ENCODE results near the gene RBMS1. TPM values are rescaled to one million over a fixed set of nuclear protein-coding genes. Genes with fewer than 3 reads are reported as not detected.

RBMS1 gene
- total and polyA plus RNA-seq, 2 experiments from 2014 or later: 55.5 to 94.8 TPM

GRCh38 chr2:160281213-160281612 lies 212.4 kb downstream of the RBMS1 start:
- no peak overlapping the region for H3K4me3 ChIP-seq
- H3K36me3 ChIP-seq (ENCODE audit: insufficient read depth): 0 out of 2 replicates have a peak, but pooled peaks cover 15% of the 10 kb centered on the region
- no peaks in the 10 kb centered on the region for H4K20me1 ChIP-seq (replicated peaks; ENCODE audit: insufficient read depth)
- DNase-seq (ENCODE audit: low spot score) (no peak), ATAC-seq (no peak)
- Mint-ChIP-seq H3K4me1 (peaks cover 4% of the 10 kb centered on the region; the same call in 2 of the 3 replicates), H3K9me3 (no peaks in the 10 kb centered on the region), H3K4me3 (no peak overlapping the region), H3K27ac (no peak overlapping the region), H3K27me3 (ENCODE audit: insufficient read depth, low read depth, poor library complexity) (no peaks in the 10 kb centered on the region), H3K36me3 (ENCODE audit: low read depth) (peaks cover 39% of the 10 kb centered on the region)
- H3K27ac ChIP-seq (ENCODE audit: low read depth): no peak overlapping the region
- H3K27me3 ChIP-seq (ENCODE audit: insufficient read depth): no peaks in the 10 kb centered on the region
- TF ChIP-seq STAT1 (IDR thresholded peaks at IDR 0.05; ENCODE audit: unreplicated experiment) (no peak), ZNF114 (CRISPR knock-in tag; IDR thresholded peaks at IDR 0.05) (no peak), ETS1 (IDR thresholded peaks at IDR 0.05) (no peak), ZNF331 (CRISPR knock-in tag; IDR thresholded peaks at IDR 0.05; ENCODE audit: low read depth) (no peak), EZH2 (IDR thresholded peaks at IDR 0.05; ENCODE audit: low read depth, unreplicated experiment) (no peak)
- no peak overlapping the region for H3K4me2 ChIP-seq
- H2AFZ ChIP-seq: no peak overlapping the region
- H3K9me2 ChIP-seq (ENCODE audit: insufficient read depth): no peaks in the 10 kb centered on the region
- 0 out of 2 replicates have a peak, but pooled peaks cover 5% of the 10 kb centered on the region for H3K4me1 ChIP-seq (ENCODE audit: insufficient read depth)
- H3F3A ChIP-seq (replicated peaks; ENCODE audit: low read depth): no peaks in the 10 kb centered on the region
- no peaks in the 10 kb centered on the region for H3K79me2 ChIP-seq (replicated peaks; ENCODE audit: insufficient read depth)

- Histone ChIP-seq H3K9me2 (ENCODE audit: insufficient read depth) (no peaks in the 10 kb centered on the region), H4K20me1 (replicated peaks; ENCODE audit: insufficient read depth) (no peaks in the 10 kb centered on the region), H2AFZ (no peak overlapping the region), H3K79me2 (replicated peaks; ENCODE audit: insufficient read depth) (no peaks in the 10 kb centered on the region), H3F3A (replicated peaks; ENCODE audit: low read depth) (no peaks in the 10 kb centered on the region), H3K36me3 (ENCODE audit: insufficient read depth) (0 out of 2 replicates have a peak, but pooled peaks cover 14% of the 10 kb centered on the region), H3K4me3 (no peak overlapping the region), H3K4me1 (ENCODE audit: insufficient read depth) (0 out of 2 replicates have a peak, but pooled peaks cover 5% of the 10 kb centered on the region), H3K4me2 (no peak overlapping the region), H3K27me3 (ENCODE audit: insufficient read depth) (no peaks in the 10 kb centered on the region), H3K27ac (ENCODE audit: low read depth) (no peak overlapping the region)
- DNase-seq (ENCODE audit: low spot score): no peak
- no peak overlapping the region for H3K4me3 Mint-ChIP-seq
- H3K9me3 Mint-ChIP-seq: no peaks in the 10 kb centered on the region
- no peak for ATAC-seq
- H3K27me3 Mint-ChIP-seq (ENCODE audit: insufficient read depth, low read depth, poor library complexity): no peaks in the 10 kb centered on the region
- peaks cover 4% of the 10 kb centered on the region; the same call in 2 of the 3 replicates for H3K4me1 Mint-ChIP-seq
- H3K36me3 Mint-ChIP-seq (ENCODE audit: low read depth): peaks cover 45% of the 10 kb centered on the region
- no peak overlapping the region for H3K27ac Mint-ChIP-seq
- TF ChIP-seq CREB1 (CRISPR knock-in tag; IDR thresholded peaks at IDR 0.05; ENCODE audit: low read depth): no peak
- no peak for TF ChIP-seq ZNF462 (CRISPR knock-in tag; IDR thresholded peaks at IDR 0.05)
- TF ChIP-seq JUNB (IDR thresholded peaks at IDR 0.05; ENCODE audit: unreplicated experiment): no peak
- no peak for TF ChIP-seq POLR2AphosphoS5 (IDR thresholded peaks at IDR 0.05; ENCODE audit: low read depth)
- TF ChIP-seq STAT1 (IDR thresholded peaks at IDR 0.05; ENCODE audit: unreplicated experiment): no peak
- TF ChIP-seq REST (IDR thresholded peaks at IDR 0.05; ENCODE audit: unreplicated experiment): no peak
- no peak for TF ChIP-seq EZH2phosphoT487 (IDR thresholded peaks at IDR 0.05; ENCODE audit: unreplicated experiment)
- TF ChIP-seq EZH2 (IDR thresholded peaks at IDR 0.05; ENCODE audit: low read depth, unreplicated experiment): no peak
Measured at GRCh38 chr2:160279813-160280465, 213.7 kb downstream of the RBMS1 start.

Data from GM23338 (cell line).